HCT116 (cell line): ENCODE results near the gene C1QTNF2. TPM values are rescaled to one million over a fixed set of nuclear protein-coding genes. Genes with fewer than 3 reads are reported as not detected.

Source experiments
- ATAC-seq: fragments of 200-7000 bp; cut with Tn5 transposase; 2 replicates; pipeline ENCODE4 v1.9.1; 2020; ENCODE audit warnings: mild to moderate bottlenecking, moderate library complexity
- BruUV-seq: library from RNA; stranded (reverse); fragments of 400-500 nt; replicated peaks from 2 replicates; lab custom pipeline; 2021; lab: Mats Ljungman, UMichigan
- CTCF ChIA-PET: fragments of 300-600 bp; sonication (Branson Sonifier 250); formaldehyde crosslinking; loops from one replicate; lab custom pipeline; 2021; ENCODE audit warnings: antibody characterized with exemption; lab: Charles Lee
- POLR2A ChIA-PET: fragments of 300-600, 350-600 bp; sonication (Branson Sonifier 250); formaldehyde crosslinking; loops from one replicate; lab custom pipeline; 2021; ENCODE audit warnings: antibody characterized with exemption; lab: Charles Lee
- RAD21 ChIA-PET, 2 experiments: fragments of 300-600 bp; sonication (Branson Sonifier 250); formaldehyde crosslinking; loops; one replicate each; lab custom pipeline; 2023; ENCODE audit warnings: low total read pairs in 2 of 2; ENCODE audit not compliant: uncharacterized antibody in 2 of 2, unreplicated experiment in 2 of 2, low non-redundant PET in 1 of 2; lab: Charles Lee
- DNase-seq: peaks from one replicate; pipeline ENCODE4 v3.0.0-alpha.2; 2010; ENCODE audit warnings: low read depth, low spot score
- H2AFZ ChIP-seq: fragments of 200-600 bp; shearing (Covaris generic), sonication (generic); 2 replicates; pipeline ENCODE4 v1.6.1; 2017; ENCODE audit warnings: low read depth, mixed run types, mixed read lengths, antibody characterized with exemption, low read length; ENCODE audit not compliant: poor library complexity, severe bottlenecking
- H3K27ac ChIP-seq: 2 replicates; pipeline ENCODE4 v1.5.1; 2012; ENCODE audit warnings: low read depth, low read length
- H3K27me3 ChIP-seq: fragments of 200-600 bp; sonication (generic); 2 replicates; pipeline ENCODE4 v1.6.1; 2016; ENCODE audit warnings: mixed run types, low read length, mixed read lengths; ENCODE audit not compliant: insufficient read depth
- H3K36me3 ChIP-seq, 2 experiments: fragments of 200-500 bp in 1 of 2; fragments of 200-600 bp in 1 of 2; sonication (Bioruptor generic) in 1 of 2; sonication (generic) in 1 of 2; 2 replicates each; pipeline versions ENCODE4 v1.5.1 to v1.6.1; 2014 to 2016; ENCODE audit warnings: low read length in 2 of 2, inconsistent platforms in 1 of 2, mixed read lengths in 1 of 2, mixed run types in 1 of 2; ENCODE audit not compliant: insufficient read depth in 2 of 2, control insufficient read depth in 1 of 2
- H3K4me1 ChIP-seq, 2 experiments: fragments of 200-600 bp in 1 of 2; sonication (generic) in 1 of 2; 2 replicates each; pipeline versions ENCODE4 v1.5.1 to v1.6.1; 2012 to 2017; ENCODE audit warnings: low read length in 2 of 2, inconsistent platforms in 1 of 2, mild to moderate bottlenecking in 1 of 2, mixed read lengths in 1 of 2, mixed run types in 1 of 2, moderate library complexity in 1 of 2; ENCODE audit not compliant: insufficient read depth in 2 of 2, control insufficient read depth in 1 of 2
- H3K4me2 ChIP-seq: fragments of 200-600 bp; sonication (generic); 2 replicates; pipeline ENCODE4 v1.6.1; 2017; ENCODE audit warnings: mixed run types, low read length, mixed read lengths
- H3K4me3 ChIP-seq, 2 experiments: fragments of 200-600 bp in 1 of 2; sonication (generic) in 1 of 2; replicated peaks in 1 of 2; 2 replicates each; pipeline ENCODE4 v1.5.1; 2011 to 2016; ENCODE audit warnings: low read length in 2 of 2, control low read depth in 1 of 2, low read depth in 1 of 2, mild to moderate bottlenecking in 1 of 2, mixed read lengths in 1 of 2, mixed run types in 1 of 2
- H3K79me2 ChIP-seq: fragments of 200-600 bp; sonication (generic); 2 replicates; pipeline ENCODE4 v1.6.1; 2017; ENCODE audit warnings: mild to moderate bottlenecking, mixed run types, low read length, moderate library complexity, mixed read lengths; ENCODE audit not compliant: insufficient read depth
- H3K9ac ChIP-seq: fragments of 200-600 bp; sonication (generic); 2 replicates; pipeline ENCODE4 v1.6.1; 2016; ENCODE audit warnings: low read length, mixed read lengths
- H3K9me2 ChIP-seq: fragments of 200-600 bp; sonication (generic), shearing (Covaris generic); 2 replicates; pipeline ENCODE4 v1.6.1; 2017; ENCODE audit warnings: mixed run types, mild to moderate bottlenecking, moderate library complexity; ENCODE audit not compliant: insufficient read depth
- H3K9me3 ChIP-seq, 2 experiments: fragments of 200-500 bp in 1 of 2; fragments of 200-600 bp in 1 of 2; sonication (Bioruptor generic) in 1 of 2; sonication (generic) in 1 of 2; 2 replicates each; pipeline ENCODE4 v1.6.1; 2014 to 2017; ENCODE audit warnings: low read length in 2 of 2, mixed read lengths in 2 of 2, inconsistent platforms in 1 of 2, low read depth in 1 of 2, mild to moderate bottlenecking in 1 of 2, mixed run types in 1 of 2, moderate library complexity in 1 of 2; ENCODE audit not compliant: control insufficient read depth in 1 of 2, insufficient read depth in 1 of 2
- H4K20me1 ChIP-seq: fragments of 200-600 bp; sonication (generic), shearing (Covaris generic); 2 replicates; pipeline ENCODE4 v1.6.1; 2017; ENCODE audit warnings: mixed run types, mild to moderate bottlenecking, moderate library complexity; ENCODE audit not compliant: insufficient read depth
- ATF3 ChIP-seq: IDR thresholded peaks from 2 replicates; pipeline ENCODE4 v1.6.1; 2012
- CBX3 ChIP-seq: IDR thresholded peaks from 2 replicates; pipeline ENCODE4 v1.6.1; 2012; ENCODE audit warnings: low read depth
- CEBPB ChIP-seq: IDR thresholded peaks from 2 replicates; pipeline ENCODE4 v1.6.1; 2012; ENCODE audit warnings: low read depth
- CTCF ChIP-seq, 3 experiments: fragments of 200-600 bp in 1 of 3; sonication (generic) in 1 of 3; IDR thresholded peaks in 2 of 3; conservative IDR thresholded peaks in 1 of 3; 2 replicates each; pipeline ENCODE4 v1.5.1; 2012 to 2017; ENCODE audit warnings: low read depth in 2 of 3, low read length in 2 of 3, antibody characterized with exemption in 1 of 3, borderline replicate concordance in 1 of 3, control low read depth in 1 of 3, mild to moderate bottlenecking in 1 of 3, mixed read lengths in 1 of 3, mixed run types in 1 of 3, moderate library complexity in 1 of 3; ENCODE audit not compliant: insufficient read depth in 1 of 3
- EGR1 ChIP-seq: IDR thresholded peaks from 2 replicates; pipeline ENCODE4 v1.6.1; 2012; ENCODE audit warnings: low read depth
- EZH2phosphoT487 ChIP-seq: fragments of 200-600 bp; IDR thresholded peaks from 2 replicates; pipeline ENCODE4 v1.6.1; 2018; ENCODE audit warnings: antibody characterized with exemption, borderline replicate concordance
- JUND ChIP-seq: IDR thresholded peaks from 2 replicates; pipeline ENCODE4 v1.6.1; 2012
- MAX ChIP-seq: IDR thresholded peaks from 2 replicates; pipeline ENCODE4 v1.6.1; 2012
- POLR2A ChIP-seq: IDR thresholded peaks from 2 replicates; pipeline ENCODE4 v1.7.0; 2011; ENCODE audit warnings: borderline replicate concordance; ENCODE audit not compliant: insufficient read depth, insufficient read length; ENCODE audit errors: extremely low read depth
- POLR2AphosphoS5 ChIP-seq: IDR thresholded peaks from 2 replicates; pipeline ENCODE4 v1.6.1; 2011; ENCODE audit warnings: mild to moderate bottlenecking, low read depth, low read length, moderate library complexity
- RAD21 ChIP-seq: IDR thresholded peaks from 2 replicates; pipeline ENCODE4 v1.6.1; 2012; ENCODE audit warnings: low read depth, mild to moderate bottlenecking
- SIN3A ChIP-seq: IDR thresholded peaks from 2 replicates; pipeline ENCODE4 v1.6.1; 2012; ENCODE audit warnings: low read depth
- SP1 ChIP-seq: IDR thresholded peaks from 2 replicates; pipeline ENCODE4 v1.6.1; 2012; ENCODE audit warnings: low read depth
- SRF ChIP-seq: IDR thresholded peaks from 2 replicates; pipeline ENCODE4 v1.6.1; 2012; ENCODE audit warnings: low read depth
- TCF7L2 ChIP-seq: IDR thresholded peaks from 2 replicates; pipeline ENCODE4 v1.7.0; 2011; ENCODE audit warnings: borderline replicate concordance, inconsistent platforms; ENCODE audit not compliant: insufficient read depth, insufficient read length; ENCODE audit errors: extremely low read depth
- YY1 ChIP-seq: IDR thresholded peaks from 2 replicates; pipeline ENCODE4 v1.6.1; 2011; ENCODE audit warnings: low read length, low read depth, moderate library complexity, mild to moderate bottlenecking; ENCODE audit not compliant: insufficient replicate concordance; ENCODE audit errors: extremely low read depth
- ZFX ChIP-seq: fragments of 450-650 bp; IDR thresholded peaks from 2 replicates; pipeline ENCODE4 v1.6.1; 2017
- ZNF274 ChIP-seq: fragments of 200-500 bp; sonication (Bioruptor generic); IDR thresholded peaks from 2 replicates; pipeline ENCODE4 v1.6.1; 2014; ENCODE audit warnings: mild to moderate bottlenecking, low read depth, low read length, inconsistent platforms
- intact Hi-C: fragments of 100-400 bp; cut with micrococcal nuclease; formaldehyde crosslinking; loops from 2 replicates; pipeline ENCODE4 v1.10.0; 2022
- total RNA-seq: library from RNA; stranded (reverse); gene quantifications from one replicate; pipeline ENCODE4 v1.2.1, GENCODE V29; 2021; ENCODE audit not compliant: unreplicated experiment

Gene C1QTNF2
- total RNA-seq, 1 experiment from 2014 or later = 0.15 TPM

GRCh38 chr5:160360310-160360709, 10.1 kb downstream of the C1QTNF2 start:
- intact Hi-C loops = no loop called here
- POLR2A ChIA-PET = no interaction called here
- no peak for TF ChIP-seq TCF7L2
- no peak for TF ChIP-seq POLR2AphosphoS5
- TF ChIP-seq SRF = no peak
- no peak for TF ChIP-seq CEBPB
- no peak for TF ChIP-seq EZH2phosphoT487
- no peak for TF ChIP-seq MAX
- no peak for TF ChIP-seq EGR1
- no peak for TF ChIP-seq SIN3A
- TF ChIP-seq ZNF274 = no peak
- no peak for TF ChIP-seq CTCF (IDR thresholded peaks at IDR 0.05 in 2 of 3, conservative IDR thresholded peaks at IDR 0.05 in 1 of 3; ENCODE audit: borderline replicate concordance in 1 of 3, insufficient read depth in 1 of 3, low read depth in 2 of 3, low read length in 2 of 3)
- TF ChIP-seq CBX3 = no peak
- TF ChIP-seq JUND = no peak
- TF ChIP-seq ZFX = no peak
- no peak for TF ChIP-seq ATF3
- no peak for TF ChIP-seq POLR2A
- TF ChIP-seq SP1 = no peak
- no peak for TF ChIP-seq YY1
- no peak for TF ChIP-seq RAD21
- H3K79me2 ChIP-seq = no peaks in the 10 kb centered on the region
- no peaks in the 10 kb centered on the region for H3K4me1 ChIP-seq
- RAD21 ChIA-PET = no interaction called here
- no peaks in the 10 kb centered on the region for H3K27me3 ChIP-seq
- no peaks in the 10 kb centered on the region for H3K36me3 ChIP-seq
- no peaks in the 10 kb centered on the region for H4K20me1 ChIP-seq
- ATAC-seq = peak; percentile 46; the same call in 1 of the 2 replicates
- BruUV-seq = no TSS peak
- H3K27ac ChIP-seq = no peak overlapping the region
- CTCF ChIA-PET = no interaction called here
- H3K9me3 ChIP-seq = no peaks in the 10 kb centered on the region
- no peaks in the 10 kb centered on the region for H3K9me2 ChIP-seq
- H3K4me3 ChIP-seq = no peak overlapping the region
- H2AFZ ChIP-seq = no peak overlapping the region
- no peak overlapping the region for H3K9ac ChIP-seq
- H3K4me2 ChIP-seq = no peak overlapping the region
- no peak for DNase-seq
